D341Med (cell line): ENCODE measurements around the gene CLCN5.

ENCODE experiments used
- DNase-seq: peaks from one replicate; pipeline ENCODE4 v3.0.0; 2012; ENCODE audit warnings: low spot score

CLCN5 gene

GRCh38 chrX:49934148-49934547, 11.8 kb downstream of the CLCN5 start:
- no peak for DNase-seq

GRCh38 chrX:49934729-49935128, 12.3 kb downstream of the CLCN5 start:
- DNase-seq = no peak

- no peak for DNase-seq
Observed at GRCh38 chrX:49947781-49948180, 25.4 kb downstream of the CLCN5 start.

DNA sequence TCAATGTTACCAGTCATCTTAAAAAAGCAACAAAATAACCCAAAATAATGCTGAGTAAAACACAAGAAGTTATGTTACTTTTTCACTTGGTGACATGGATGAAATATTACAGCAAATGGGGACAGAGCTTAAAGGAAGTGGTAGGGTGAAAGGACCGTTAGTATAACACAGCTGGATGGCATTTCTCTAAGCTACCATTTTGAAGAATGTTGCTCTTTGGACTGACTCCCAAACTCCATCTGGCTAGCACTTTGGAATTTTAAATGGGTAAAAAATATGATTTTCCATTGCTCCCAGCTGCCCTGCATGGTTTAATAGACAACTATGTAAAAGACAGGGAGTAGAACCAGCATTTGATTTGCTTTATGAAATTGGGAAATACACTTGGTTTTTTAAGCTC, 27.6 kb downstream of the CLCN5 start:
- no peak for DNase-seq

GRCh38 chrX:49951524-49952193, 29.3 kb downstream of the CLCN5 start:
- no peak for DNase-seq

- DNase-seq = no peak
Observed at GRCh38 chrX:49956313-49956712, 33.9 kb downstream of the CLCN5 start.

DNA sequence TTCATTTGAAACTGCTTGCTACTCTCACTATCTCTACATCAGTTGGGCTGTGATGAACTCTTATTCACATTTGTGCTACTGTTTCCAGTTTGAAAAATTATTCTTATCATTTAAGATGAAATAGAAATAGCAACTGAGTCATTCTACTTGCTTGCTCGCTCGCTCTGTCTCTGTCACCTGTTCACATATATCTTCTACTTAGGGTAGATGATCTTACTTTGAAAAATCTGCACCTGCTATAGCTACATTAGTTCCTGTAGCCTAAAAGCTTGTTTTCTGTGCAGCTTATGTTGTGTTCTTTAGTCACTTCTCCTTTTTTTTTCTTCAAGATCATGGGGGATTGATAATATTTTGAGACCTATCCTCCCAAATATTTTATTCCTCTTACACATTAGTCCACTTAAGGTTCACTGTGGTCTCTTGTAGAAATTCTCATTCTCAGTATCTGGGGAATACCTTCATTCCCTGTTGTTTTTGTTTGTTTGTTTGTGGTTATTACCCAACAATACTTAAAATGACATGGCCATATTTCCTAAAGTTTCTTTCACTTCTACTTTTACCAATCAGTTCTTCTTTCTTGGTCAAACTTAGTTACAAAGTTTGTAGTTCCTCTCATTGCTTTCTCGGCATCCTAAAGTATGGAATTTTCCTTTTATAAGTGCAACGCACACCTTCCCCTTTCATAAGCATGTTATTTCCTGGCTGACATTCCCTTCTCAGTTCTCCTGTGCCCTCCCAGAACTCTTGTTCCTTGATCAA, 36.5 kb downstream of the CLCN5 start:
- no peak for DNase-seq

GRCh38 chrX:49959602-49960001, 37.2 kb downstream of the CLCN5 start:
- no peak for DNase-seq

DNA sequence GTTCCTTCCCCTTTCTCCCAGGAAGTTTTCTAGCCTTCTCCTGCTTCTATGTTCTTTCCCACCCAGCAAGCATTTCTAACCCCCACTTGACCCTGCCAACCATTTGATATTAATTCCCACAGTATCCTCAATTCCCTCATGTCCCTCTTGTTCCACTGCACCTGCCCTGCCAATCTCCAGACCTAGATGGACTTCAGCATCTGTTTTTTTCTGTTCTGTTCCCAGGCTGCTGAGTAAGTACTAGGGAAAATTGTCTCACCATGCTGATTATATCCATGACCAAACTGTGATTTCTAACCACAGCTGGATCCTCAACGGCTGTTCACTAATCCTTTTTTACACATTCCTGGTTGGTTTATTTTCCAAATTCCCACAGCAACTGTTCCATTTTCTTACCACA, 37.7 kb downstream of the CLCN5 start:
- no peak for DNase-seq

GRCh38 chrX:49970674-49971073, 48.3 kb downstream of the CLCN5 start:
- DNase-seq = no peak

- no peak for DNase-seq
Observed at GRCh38 chrX:49972328-49972860, 50.0 kb downstream of the CLCN5 start.

DNA sequence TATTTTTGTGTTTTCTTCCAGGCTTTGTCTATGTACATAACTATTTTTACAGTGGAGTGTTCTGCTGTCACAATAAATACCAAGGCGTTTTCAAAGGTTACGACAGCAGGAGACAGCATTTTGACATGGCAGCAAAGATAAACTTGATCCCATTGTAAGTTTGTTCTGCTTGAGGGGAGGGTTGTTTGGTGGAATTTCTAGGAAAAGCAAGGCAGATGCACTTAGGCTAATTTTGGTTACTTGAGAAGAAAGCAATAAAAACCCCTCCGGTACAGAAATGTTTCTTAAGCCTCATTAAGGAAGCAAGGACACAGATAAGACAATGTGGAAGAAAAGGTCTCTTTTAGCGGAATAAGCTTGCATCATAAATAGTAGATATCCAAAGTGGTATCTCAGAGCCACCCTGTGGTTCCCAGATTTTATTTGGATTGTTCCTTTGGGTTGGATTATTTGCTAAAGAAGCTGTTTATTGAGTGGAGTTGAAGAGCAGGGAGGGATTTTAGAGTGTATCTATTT, 54.3 kb downstream of the CLCN5 start:
- DNase-seq = no peak

GRCh38 chrX:49977319-49978090, 55.1 kb downstream of the CLCN5 start:
- DNase-seq = peak; percentile 62

DNA sequence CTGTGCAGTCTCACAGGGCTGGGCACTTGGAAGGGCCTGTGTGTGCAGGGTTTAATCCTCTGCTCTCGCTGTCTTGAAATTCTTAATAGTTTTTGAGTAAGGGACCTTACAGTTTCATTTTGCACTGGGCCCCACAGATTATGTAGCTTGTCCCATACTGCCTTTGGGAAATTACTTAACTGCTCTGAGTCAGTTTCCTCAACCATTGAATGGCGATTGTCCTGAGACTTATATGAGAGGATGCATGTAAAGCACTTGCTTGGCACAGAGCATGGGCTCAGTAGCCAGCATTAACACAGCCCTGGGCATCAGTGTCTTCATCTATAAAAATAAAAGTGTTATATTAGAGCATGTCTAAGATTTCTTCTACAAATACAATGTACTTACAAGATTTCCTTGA, 55.8 kb downstream of the CLCN5 start:
- no peak for DNase-seq

DNA sequence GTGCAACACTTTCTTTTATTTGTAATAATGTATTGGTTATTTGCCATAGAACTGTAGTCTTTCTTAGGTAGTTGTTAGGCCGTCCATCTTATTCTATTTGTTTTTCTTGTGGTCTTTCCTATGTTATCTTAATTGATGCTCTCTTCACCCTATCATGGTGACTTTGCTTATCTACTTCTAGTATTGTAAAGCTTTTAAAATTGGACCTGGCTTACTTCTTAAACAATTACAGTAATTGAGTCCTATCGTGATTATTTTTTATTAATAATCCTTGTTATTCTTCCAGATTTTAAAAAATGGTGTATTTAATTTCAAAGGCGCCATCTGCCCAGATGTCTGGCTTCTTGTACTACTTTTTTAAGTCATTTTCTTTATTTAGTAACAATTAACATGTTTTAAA, 63.7 kb downstream of the CLCN5 start:
- no peak for DNase-seq

DNA sequence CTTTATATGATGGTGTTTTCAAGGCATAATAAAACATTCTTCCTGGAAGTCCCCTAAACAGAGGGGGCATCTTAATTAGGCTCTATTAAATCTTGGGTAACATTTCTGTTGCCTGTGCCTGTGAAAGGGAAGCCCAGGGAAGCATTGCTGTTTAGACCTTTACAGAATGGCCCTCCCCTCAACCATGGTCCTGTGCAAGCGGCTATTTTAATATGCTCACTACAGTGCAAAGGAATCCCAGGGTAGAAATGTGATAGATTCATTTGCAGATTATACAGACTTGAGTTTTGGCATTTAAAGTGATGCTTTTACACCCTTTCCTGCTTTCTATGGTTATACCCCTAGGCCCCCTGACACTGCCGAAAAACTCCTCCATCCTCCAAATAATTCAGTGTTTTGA, 65.3 kb downstream of the CLCN5 start:
- no peak for DNase-seq

DNA sequence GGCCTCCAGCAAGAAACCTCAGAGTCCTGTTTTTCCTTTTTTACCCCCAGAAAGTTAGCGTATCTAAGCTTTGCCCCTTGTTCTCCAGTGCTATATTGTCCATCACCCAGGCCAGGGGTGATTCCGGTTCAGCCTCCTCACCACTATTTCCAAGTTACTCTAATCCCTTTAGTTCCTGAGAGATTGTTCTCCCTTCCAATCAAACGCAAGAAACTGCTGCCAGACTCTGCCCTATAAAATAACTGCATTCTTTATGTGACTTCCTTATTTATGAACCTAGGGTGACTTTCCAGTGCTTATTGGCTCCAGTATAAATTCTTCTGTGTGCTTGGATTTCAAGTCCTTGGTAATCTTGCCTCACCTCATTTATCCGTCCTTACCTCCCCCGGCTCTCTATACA, 65.7 kb downstream of the CLCN5 start:
- no peak for DNase-seq

DNA sequence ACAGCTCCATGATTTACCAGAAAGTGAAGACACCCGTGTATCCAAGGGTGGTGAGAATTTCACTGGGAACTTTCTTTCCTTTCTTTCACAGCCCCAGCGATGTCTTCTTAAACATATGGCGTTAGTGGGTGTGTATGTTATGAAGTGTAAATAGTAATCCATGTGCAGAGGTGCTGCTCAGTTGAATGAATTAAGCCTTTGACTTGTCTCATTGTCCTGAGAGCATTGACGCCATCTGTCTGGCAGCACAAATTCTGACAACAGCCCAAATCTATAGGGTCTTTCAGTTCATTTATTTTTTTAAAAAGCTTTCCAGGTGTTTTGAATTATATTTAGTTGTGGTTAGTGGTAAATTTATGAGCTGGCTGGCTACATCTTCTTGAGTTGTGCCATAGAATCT, 69.4 kb downstream of the CLCN5 start:
- DNase-seq = no peak

- no peak for DNase-seq
Observed at GRCh38 chrX:49992853-49993252, 70.5 kb downstream of the CLCN5 start.

DNA sequence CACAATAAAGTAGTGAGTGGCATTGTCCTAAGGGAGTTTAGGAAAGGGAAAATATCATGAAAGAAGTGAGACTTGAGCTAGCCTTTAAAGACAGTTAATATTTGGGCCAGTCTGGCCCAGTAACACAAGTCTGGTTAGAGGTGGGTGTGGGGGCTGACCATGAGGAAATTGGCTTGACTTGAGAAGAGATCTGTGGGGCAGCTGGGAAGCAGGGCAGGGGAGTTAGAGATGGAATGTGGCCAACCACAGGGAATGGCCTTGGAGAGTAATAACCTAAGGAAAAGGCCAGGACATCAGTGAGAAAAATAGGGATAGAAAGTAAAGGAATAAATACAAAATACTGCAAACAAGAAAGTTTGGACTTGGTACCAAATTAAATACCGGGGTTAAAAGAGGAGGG, 71.3 kb downstream of the CLCN5 start:
- no peak for DNase-seq

DNA sequence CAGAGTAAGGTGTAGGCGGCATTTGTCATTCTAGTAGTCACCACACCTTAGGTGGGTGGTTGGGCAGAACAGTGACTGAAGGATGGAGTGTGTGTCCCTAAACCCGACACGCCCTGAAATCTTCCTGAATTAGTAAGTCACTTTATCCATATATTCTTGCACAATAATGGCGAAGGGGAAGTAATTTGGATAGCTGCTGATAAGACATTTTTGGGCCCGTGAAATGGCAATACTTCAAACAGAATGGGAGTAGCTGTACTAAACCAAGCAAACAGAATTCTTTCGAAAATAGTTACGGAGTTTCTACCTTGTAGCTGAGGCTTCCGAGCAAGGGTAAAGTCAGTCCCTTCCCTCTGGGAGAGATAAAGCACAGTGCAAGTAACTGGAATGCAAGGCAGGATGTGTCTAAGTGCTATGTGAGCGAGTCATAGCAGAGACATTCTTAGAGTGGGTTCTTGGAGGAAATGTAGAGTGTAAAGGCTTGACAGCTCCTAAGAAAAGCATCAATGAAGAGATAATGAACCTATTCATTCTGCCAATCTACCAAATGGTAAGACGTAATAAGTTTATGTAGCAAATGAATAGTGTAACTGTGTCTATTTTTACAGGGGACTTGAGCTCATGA, 72.8 kb downstream of the CLCN5 start:
- DNase-seq = no peak

GRCh38 chrX:49995795-49996455, 73.5 kb downstream of the CLCN5 start:
- no peak for DNase-seq
